ENCODE results near the gene SLC27A1.

DNA sequence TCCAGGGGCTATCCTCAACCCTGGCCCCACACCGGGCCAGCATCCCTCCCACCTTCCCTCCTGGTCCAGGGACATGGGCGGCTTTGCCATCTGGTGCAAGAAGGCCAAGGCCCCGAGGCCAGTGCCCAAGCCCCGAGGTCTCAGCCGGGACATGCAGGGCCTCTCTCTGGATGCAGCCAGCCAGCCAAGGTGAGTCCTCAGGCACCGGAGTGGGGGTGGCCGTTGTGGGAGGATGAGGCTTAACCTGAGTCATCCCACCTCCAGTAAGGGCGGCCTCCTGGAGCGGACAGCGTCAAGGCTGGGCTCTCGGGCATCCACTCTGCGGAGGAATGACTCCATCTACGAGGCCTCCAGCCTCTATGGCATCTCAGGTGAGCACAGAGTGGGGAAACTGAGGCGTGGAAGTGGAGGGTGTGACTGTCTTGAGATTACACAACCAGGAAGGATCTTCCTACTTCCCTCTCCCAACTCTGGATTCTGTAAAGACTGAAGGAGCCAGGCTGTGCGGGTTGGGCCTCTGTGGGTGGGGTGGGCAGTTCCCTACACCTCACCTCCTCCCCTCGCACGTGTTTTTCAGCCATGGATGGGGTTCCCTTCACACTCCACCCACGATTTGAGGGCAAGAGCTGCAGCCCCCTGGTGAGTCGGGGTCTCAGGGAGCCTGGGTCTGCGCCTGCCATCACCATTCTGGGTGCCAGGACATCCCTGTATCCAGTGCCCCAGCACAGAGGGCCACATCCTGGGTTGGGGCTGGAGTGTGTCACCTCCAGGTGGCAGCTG lies 46.7 kb upstream of the SLC27A1 start:
- TF ChIP-seq POLR2A (IDR thresholded peaks at IDR 0.05; ENCODE audit: low read length): no peak
- TF ChIP-seq GATA1 (IDR thresholded peaks at IDR 0.05; ENCODE audit: low read depth, low read length): no peak
